AG10803 (cell line): Measurements from ENCODE around the gene PRKCH.

ENCODE experiments used
- DNase-seq: peaks from one replicate; pipeline ENCODE4 v3.0.0; 2010; ENCODE audit warnings: low read depth
- H3K4me3 ChIP-seq: 2 replicates; pipeline ENCODE4 v1.5.1; 2011; ENCODE audit warnings: mild to moderate bottlenecking, low read length, control low read depth
- CTCF ChIP-seq: conservative IDR thresholded peaks from 2 replicates; pipeline ENCODE4 v1.5.1; 2011; ENCODE audit warnings: mild to moderate bottlenecking, low read length, control low read depth, inconsistent platforms

PRKCH gene

GRCh38 chr14:61567838-61568571 lies 246.6 kb downstream of the PRKCH start:
- no peak for DNase-seq
- peak; percentile 13; the same call in 1 of the 2 replicates for TF ChIP-seq CTCF

GRCh38 chr14:61568572-61569011 lies 247.2 kb downstream of the PRKCH start:
- DNase-seq, result no peak
- no peak for TF ChIP-seq CTCF
- H3K4me3 ChIP-seq, result no peak overlapping the region

More at GRCh38 chr14:61567838-61568571, 246.6 kb downstream of the PRKCH start:
- H3K4me3 ChIP-seq, result no peak overlapping the region

GRCh38 chr14:61569308-61569707 lies 247.9 kb downstream of the PRKCH start:
- no peak for TF ChIP-seq CTCF
- DNase-seq, result no peak
- H3K4me3 ChIP-seq, result no peak overlapping the region

GRCh38 chr14:61569812-61570548 lies 248.6 kb downstream of the PRKCH start:
- DNase-seq, result peak; percentile 96
- no peak overlapping the region for H3K4me3 ChIP-seq

GRCh38 chr14:61570549-61571290 lies 249.3 kb downstream of the PRKCH start:
- peak; percentile 57 for DNase-seq
- TF ChIP-seq CTCF, result no peak
- no peak overlapping the region for H3K4me3 ChIP-seq

More at GRCh38 chr14:61569812-61570548, 248.6 kb downstream of the PRKCH start:
- TF ChIP-seq CTCF, result no peak

- no peak for TF ChIP-seq CTCF
- DNase-seq, result no peak
- H3K4me3 ChIP-seq, result no peak overlapping the region
Measured at GRCh38 chr14:61571917-61572316, 250.5 kb downstream of the PRKCH start.
